GM18867 (cell line): Measurements from ENCODE around the gene RNF31.

Experiments
- ATAC-seq: cut with Tn5 transposase; IDR thresholded peaks from one replicate; pipeline ENCODE4 v1.9.1; 2021; ENCODE audit warnings: mild to moderate bottlenecking, moderate library complexity; ENCODE audit not compliant: unreplicated experiment

RNF31 gene

GRCh38 chr14:24137529-24138395 is 9.5 kb upstream of the RNF31 start:
- ATAC-seq: no peak

- ATAC-seq: no peak
These were observed 8.7 kb upstream of the RNF31 start for GRCh38 chr14:24138396-24139271.

GRCh38 chr14:24139272-24139934 is 7.9 kb upstream of the RNF31 start:
- ATAC-seq: no peak

- peak; percentile 81 for ATAC-seq
These were observed 6.0 kb upstream of the RNF31 start, which contains the start of gene EMC9 for GRCh38 chr14:24141097-24141880. Gene EMC9, minus strand, starts transcription at chr14:24141591. Its CDS starts 287 bp downstream, at chr14:24141304.

- no peak for ATAC-seq
These were observed 3.8 kb upstream of the RNF31 start for GRCh38 chr14:24143511-24143910.

- no peak for ATAC-seq
These were observed 2.8 kb upstream of the RNF31 start for GRCh38 chr14:24144451-24144850.

GRCh38 chr14:24145219-24145618 is 2.1 kb upstream of the RNF31 start:
- ATAC-seq: no peak

GRCh38 chr14:24145690-24146452 is 1.4 kb upstream of the RNF31 start:
- ATAC-seq: no peak

GRCh38 chr14:24146453-24146977 is 783 bp upstream of the RNF31 start, which contains the start of gene PSME2:
Gene PSME2, minus strand, starts transcription at chr14:24146610. Its CDS starts 29 bp downstream, at chr14:24146581.
- ATAC-seq: peak; percentile 56

- no peak for ATAC-seq
These were observed 597 bp downstream of the RNF31 start for GRCh38 chr14:24147761-24148428.

GRCh38 chr14:24149302-24149969 is 2.1 kb downstream of the RNF31 start:
- ATAC-seq: no peak

- no peak for ATAC-seq
These were observed 2.8 kb downstream of the RNF31 start for GRCh38 chr14:24150061-24150460.

- no peak for ATAC-seq
These were observed 3.3 kb downstream of the RNF31 start for GRCh38 chr14:24150567-24150966.

- ATAC-seq: no peak
These were observed 3.7 kb downstream of the RNF31 start for GRCh38 chr14:24150993-24151392.

- no peak for ATAC-seq
These were observed 4.2 kb downstream of the RNF31 start for GRCh38 chr14:24151404-24152080.

- ATAC-seq: no peak
These were observed 7.8 kb downstream of the RNF31 start for GRCh38 chr14:24155100-24155499.

- no peak for ATAC-seq
These were observed 9.5 kb downstream of the RNF31 start for GRCh38 chr14:24156840-24157239.

GRCh38 chr14:24157331-24157730 is 10.0 kb downstream of the RNF31 start:
- no peak for ATAC-seq
